NCI-H345 treated with DMSO at 0.1 percent for 48 hours (cell line): ENCODE measurements around the gene NAALADL2.
"Not testable (repeated sequence)": the region's sequence is repeated elsewhere in the genome, so short reads cannot be mapped to it uniquely, and the experiment has no call there.

ENCODE experiments used
- DNase-seq: peaks from one replicate; lab custom pipeline; 2025; ENCODE audit not compliant: unreplicated experiment; lab: John Stamatoyannopoulos, UW

The NAALADL2 gene

DNA sequence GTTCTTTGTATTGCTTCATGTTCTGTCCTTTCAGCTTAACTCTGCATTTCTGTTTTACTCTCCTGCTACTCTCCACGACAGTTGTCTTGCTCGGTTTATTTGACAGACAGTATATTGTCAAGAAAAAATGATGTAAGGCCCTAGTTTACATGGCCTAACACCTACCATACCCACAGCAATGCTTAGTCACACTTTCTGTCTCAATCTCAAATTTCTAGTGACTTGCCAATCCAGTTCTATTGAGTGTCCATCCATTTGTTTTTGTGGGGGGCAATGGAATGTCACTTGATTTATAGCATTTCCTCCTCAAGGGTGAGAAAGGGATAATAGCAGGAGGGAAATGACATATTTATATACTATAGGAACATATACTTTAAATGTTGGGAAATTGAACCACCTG, 676.2 kb downstream of the NAALADL2 start:
- no peak for DNase-seq

DNA sequence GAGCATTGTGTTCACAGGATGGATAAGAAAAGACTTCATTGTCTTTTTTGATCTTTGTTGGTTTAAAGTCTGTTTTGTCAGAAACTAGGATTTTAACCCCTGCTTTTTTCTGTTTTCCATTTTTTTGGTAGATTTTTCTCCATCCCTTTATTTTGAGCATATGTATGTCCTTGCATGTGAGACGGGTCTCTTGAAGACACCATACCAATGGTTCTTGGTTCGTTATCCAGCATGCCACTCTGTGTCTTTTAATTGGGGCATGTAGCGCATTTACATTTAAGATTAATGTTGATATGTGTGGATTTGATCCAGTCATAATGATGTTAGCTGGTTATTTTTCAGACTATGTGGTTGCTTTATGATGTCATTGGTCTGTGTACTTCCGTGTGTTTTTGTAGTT, 687.0 kb downstream of the NAALADL2 start:
- DNase-seq: no peak

DNA sequence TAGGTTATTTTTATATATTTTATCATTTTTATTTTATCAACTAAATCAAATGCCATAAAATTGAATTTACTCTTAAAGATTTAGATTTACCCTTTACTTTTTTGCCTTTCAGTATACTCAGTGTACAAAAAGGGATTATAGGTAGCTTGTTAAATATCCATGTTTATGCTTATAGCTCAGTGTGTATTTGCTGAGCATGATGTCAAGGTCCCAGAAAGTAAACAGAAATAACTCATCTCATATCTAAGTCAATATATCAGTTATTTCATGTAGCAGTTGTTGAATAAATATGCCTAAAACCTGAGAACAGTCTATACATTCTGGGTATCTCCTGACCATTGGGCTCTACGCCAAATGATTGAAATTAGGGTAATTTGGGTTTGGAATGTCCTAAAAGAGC, 693.8 kb downstream of the NAALADL2 start:
- DNase-seq: no peak

DNA sequence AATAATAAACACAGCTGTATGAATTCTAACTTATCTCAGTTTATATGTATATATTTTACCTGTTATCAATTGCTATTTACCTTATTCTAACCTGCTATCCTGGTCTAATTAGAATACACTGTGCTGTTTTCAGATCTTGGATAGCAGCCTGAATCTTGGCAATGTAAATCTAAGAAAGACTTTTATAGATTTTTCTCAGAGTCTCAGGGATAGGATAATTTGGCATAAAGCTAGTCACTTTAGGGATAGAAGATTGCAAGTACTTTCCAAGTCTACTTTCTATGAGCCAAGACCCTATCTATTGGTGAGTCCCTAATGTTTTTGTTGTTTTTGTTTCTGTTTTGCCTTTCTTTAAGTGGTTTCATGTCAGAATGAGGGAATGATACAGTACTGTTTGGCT, 695.7 kb downstream of the NAALADL2 start:
- no peak for DNase-seq

DNA sequence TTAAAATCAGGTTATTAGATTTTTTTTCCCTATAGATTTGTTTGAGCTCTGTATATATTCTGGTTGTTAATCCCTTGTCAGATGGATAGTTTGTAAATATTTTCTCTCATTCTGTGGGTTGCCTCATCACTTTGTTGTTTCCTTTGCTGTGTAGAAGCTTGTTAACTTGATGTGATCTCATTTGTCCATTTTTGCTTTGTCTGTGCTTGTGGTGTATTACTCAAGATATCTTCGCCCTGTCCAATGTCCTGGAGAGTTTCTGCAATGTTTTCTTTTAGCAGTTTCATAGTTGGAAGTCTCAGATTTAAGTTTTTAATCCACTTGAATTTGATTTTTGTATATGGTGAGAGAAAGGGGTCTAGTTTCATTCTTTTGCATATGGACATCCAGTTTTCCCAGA, 699.1 kb downstream of the NAALADL2 start:
- DNase-seq: no peak

DNA sequence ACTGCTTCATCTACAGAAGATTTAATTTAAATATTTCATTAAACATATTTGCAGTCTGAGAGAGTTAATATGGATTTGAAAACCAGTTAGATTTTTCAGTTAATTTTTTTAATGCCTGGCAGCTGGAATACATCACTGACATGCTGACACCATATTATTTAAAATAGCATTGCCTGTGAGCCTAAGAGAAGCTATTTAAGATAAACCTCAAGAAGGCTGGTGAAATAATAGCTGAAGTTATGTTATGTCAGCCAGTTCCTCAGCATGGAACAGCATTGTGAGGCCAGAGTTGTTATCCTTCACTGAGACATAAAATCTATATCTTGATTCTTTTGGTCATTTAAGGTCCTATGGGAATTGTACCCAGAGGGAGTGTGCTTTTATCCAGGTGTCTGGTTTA, 705.2 kb downstream of the NAALADL2 start:
- DNase-seq: no peak

DNA sequence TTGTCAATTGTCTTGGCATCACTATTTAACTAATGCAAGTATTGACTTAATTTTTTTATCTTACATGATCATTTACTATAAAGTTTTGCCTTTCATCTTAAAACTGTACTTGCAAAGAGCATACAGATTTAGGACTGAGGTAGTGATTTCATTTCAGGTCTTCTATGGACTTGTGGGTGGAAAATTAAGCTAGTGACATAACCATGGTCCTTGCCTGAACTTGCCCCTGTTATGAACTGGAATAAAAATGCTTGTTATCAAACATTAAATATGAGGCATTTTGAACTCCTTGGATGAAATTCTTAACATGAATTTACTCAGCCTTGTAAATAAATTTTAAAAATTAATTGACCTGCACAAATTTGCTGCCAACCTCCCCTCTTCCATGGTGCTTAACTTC, 712.0 kb downstream of the NAALADL2 start:
- no peak for DNase-seq

DNA sequence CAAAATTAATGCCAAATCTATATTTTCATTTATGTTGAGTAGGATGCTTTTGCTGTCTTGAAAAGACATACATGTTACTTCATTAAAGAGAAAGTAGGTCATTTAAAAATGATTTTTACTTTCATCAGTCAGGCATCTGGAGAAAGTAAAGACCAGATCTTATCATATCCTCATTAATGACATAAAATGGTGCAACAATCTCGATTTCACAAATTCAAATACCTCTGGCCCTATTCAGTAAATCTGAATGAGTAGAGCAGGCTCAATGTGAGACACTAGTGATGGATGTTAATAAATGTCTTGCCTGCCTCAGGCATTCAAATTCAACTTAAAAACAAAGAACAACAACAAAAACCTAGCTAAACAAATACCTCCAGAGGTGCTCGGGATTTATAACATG, 714.1 kb downstream of the NAALADL2 start:
- no peak for DNase-seq

DNA sequence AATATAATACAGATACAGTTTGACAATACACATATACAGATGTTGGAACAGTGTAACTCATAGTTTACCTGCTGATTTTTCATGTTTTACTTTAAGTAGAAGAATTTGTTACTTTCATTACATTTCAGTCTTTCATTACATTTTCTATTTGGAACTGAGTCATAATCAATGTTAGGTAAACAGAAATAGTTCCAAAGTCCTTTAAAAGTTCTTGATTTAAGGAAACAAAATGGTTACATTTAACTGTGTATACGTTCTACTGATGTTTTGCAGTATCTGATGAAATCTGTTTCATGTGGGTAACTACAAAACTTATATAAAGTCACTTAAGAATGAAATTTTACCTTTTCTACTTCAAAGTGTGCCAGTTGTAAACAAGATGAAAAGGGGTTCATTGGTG, 721.2 kb downstream of the NAALADL2 start:
- DNase-seq: no peak

DNA sequence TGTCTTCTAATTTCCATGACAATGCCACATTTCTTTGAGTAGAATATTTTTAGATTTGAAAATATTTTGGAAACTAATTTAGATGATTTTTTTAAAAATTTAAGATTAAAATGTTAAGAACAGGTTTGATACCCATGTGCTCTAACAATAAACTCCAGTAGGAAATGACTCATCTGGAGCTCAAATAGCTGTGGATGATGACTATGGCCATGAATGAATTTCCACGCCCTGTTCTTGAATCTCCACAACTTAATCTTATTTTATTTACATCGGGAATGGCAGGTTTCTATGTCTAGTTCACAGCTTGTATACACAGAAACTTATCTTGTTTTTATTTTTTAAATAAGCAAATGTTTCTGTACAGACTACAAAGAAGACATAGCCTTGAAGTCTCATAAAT, 726.8 kb downstream of the NAALADL2 start:
- DNase-seq: no peak

DNA sequence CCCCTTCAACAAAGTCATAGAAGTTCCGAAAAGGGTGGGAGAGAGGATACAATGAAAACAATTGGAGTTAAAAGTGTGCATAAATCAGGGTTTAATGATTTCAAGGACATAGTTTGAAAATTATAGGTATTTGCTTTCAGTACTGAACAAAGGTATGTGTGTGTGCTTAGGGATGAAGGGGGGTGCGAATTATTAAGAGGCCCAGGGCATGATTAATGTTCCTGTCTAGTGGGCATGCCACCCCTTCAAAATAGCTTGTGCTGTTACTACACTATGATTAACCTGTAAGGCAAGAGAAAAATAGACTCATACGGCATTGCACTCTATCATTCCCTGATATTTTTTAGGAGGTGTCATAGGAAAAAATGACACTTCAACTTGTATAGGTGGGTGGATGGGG, 731.6 kb downstream of the NAALADL2 start:
- DNase-seq: no peak

DNA sequence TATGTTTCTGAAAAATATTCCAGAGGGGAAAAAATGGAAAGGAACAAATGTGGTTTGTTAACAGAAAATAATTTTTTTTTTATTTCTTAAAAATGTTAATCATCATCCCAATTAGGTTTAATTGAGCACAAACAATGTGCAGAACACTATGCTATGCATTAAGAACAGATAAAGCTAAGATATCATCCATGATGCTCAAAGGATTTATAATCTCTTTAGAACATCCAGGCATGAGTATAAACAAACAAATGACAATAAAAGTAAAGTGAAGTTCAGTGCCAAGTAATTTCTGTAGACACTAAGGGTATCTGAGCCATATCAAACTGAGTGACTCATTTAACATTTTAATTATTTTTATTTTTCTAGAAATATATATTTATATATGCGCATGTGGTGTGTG, 732.2 kb downstream of the NAALADL2 start:
- DNase-seq: no peak

DNA sequence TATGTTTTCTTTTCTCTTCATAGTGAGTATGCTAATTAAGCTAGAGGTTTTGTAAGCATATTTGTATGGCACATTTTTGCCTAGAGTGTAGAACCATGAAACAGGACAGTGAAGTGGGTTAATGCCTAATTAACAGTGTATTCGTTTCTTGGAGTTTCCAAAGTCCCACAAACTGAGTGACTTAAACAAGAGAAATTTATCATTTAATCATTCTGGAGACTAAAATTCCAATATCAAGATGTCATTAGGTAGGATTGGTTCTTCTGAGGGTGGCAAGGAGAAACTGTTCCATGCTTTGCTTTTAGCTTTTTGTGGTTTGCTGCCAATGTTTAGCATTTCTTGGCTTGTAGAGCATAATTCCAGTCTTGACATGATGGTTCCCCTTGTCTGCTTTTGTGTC, 734.2 kb downstream of the NAALADL2 start:
- no peak for DNase-seq

DNA sequence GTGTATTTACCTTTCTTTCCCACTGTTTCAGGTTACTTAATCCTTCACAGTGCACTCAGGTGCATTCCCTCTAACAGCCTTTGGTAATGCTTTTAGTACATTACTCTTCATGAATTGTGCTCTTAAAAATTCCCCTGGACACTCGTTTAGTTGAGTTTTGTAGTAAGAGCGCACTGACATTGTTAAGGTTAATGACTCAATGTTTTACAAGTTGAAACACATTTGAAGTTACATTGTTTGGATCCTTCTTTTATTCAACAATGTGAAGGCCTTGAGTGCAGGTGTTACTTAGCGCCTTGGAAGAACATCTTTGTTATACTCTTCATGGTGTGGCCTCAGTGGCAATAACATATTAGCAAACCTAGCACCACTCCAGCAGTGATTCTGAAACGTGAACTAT, 739.6 kb downstream of the NAALADL2 start:
- DNase-seq: no peak

DNA sequence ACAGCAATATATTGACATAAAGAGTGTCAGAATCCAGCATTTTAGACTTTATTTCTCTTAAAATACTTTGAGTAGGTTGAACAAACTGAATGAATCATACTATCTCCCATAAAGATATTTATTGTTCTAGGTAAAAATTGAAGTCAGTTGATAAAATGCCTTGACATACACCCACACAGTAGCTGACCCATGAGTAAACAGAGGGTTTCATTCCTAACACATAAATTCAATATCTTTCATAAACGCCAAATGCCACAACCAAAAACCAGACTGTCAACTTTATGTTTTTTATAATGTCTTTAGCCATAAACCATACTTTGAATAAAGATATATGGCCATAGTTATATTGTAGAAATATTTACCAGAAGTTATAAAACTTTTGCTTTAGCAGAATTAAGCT, 742.4 kb downstream of the NAALADL2 start:
- no peak for DNase-seq

DNA sequence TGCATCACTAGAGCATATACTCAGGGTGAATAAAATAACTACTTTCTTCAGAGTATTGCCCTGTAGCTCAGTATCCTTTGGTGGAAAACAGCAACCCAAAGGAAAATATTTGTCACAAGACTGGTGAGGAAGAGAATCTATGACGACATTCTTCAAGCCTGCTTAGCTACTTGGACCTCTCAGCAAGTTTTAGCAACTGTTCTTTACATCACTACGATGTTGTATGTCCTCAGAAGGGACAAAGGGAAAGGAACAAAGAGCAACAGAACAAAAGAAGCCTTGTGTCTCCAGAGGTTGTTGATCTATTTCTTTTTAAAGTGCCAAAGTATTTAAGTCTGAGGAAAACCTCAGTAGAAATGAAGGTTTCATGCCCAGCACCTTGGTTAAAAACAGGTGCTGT, 746.7 kb downstream of the NAALADL2 start:
- no peak for DNase-seq

DNA sequence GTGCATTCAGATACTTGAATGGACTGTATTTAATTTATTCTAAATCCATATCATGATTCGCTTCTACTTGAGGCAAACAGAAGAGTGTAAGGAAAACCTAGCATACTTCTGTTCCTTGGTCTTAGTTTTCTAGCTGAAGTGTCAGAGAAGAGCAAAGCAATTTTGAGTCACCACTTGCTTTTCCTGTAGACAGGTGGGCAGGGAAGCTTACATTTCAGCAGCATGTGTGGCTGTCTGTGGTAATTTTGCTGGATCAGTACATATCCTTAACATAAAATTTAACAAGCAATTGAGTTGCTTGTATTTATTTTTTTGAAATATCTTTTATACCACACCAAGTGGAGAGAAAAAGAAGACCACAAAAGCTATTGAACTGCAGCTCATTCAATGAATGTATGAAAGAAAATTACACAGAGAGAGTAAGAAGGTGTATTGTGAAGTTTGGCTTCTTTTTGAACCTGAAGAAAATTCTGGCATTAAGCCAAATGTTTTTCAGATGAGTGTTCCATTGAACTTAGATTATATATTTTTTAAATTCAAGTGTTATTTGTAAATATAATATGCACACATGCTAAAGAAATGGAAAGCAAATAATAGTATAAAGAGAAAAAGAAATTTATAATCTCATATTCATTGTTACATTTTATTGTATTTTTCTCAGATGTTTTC, 747.6 kb downstream of the NAALADL2 start:
- peak; percentile 24 for DNase-seq

DNA sequence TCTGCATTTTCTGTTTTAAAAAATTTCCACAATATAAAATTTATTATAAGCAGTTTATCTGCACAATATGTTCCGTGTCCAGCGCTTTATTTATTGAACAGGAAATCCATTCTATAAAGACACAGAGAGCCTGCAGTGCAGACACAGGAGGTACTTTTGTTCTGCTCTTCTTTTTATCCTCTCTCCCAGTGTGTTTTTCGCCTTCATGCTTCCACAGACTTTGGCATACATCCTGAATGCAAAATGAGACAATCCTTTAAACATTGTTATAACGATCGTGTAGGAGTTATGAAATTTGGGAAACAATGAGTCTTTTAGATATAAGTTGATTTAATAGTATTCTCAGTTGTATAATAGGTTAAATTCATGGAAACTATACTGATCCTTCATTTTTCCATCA, 749.2 kb downstream of the NAALADL2 start:
- peak; percentile 47 for DNase-seq

DNA sequence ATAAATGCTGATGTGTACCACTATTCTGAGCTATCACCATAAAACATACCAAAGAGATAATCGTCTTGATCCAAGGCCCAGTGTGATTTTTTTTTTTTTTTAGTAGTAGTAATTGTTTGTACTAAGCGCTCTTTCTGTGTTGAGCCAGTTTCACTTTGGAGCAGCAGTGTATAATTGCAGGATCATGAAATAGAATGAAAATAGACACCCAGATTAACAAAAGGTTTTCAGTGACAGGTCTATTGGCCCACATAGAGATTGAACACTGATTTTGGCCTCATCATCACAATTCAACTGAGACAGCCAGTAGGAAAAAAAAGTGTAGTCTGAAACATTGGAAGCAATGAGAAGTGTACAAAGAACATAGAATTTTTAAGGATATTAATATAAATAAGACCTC, 749.8 kb downstream of the NAALADL2 start:
- DNase-seq: peak; percentile 4

DNA sequence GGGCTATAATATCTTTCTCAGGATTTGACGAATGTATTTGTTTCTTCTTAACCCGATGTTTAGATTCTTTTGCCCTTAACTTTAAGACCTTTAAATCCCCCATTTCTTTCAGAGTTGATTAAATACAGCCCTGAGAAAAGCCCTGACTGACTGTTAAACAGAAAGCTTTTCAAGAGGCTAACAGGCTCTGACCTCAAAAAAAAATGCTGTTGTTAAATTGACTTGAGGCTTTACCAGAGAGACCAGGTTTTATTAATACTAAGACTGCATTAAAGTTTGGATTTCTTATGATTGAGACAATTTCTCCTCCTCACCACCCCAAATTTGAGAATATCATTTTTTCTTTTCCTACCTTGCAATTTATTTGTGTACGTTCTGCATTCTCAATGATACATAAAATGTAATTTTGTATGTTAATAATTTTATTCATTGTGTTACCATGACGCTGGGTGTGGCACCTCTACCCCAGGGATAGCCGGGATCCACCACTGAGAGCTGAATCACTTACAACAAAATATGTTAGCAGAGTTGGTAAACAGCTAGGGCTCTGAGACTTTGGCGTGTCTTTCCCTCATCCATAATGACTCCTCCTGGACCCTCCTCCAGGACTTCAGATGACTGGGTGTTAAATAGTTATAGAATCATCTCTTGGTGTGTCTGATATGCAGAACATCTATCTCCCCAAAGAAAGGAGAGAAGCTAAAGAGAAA, 753.5 kb downstream of the NAALADL2 start:
- no peak for DNase-seq

DNA sequence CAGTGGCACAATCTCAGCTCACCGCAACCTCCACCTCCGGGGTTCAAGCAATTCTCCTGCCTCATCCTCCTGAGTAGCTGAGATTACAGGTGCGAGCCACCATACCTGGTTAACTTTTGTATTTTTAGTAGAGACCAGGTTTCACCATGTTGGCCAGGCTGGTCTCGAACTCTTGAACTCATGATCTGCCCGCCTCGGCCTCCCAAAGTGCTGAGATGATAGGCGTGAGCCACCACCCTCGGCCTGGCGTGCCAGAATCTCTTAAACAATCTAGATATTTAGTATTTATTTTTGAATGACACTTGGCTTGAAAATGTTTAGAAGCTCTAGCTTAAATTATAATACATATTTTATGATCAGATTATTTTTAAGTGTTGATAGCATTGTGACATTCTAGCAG, 755.0 kb downstream of the NAALADL2 start:
- DNase-seq: not testable (repeated sequence)

DNA sequence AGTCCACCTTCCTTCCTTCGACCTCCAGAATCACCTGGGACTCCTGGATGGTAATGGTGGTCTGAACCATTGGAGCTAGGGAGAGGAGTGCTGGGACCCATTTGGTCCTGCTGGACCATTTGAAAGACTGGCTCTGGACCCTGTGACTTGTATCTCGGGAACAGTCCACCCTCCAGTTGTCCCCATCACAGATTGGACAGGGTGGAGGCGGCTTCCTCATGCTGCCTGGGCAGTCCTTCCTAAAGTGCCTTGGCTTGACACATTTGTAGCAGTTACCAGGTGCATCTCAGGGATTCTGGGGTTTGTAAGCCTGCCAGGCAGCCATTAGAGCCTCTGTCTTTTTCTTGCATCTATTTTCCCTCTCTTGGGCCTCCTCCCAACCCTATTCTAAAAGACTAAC, 758.1 kb downstream of the NAALADL2 start:
- no peak for DNase-seq

DNA sequence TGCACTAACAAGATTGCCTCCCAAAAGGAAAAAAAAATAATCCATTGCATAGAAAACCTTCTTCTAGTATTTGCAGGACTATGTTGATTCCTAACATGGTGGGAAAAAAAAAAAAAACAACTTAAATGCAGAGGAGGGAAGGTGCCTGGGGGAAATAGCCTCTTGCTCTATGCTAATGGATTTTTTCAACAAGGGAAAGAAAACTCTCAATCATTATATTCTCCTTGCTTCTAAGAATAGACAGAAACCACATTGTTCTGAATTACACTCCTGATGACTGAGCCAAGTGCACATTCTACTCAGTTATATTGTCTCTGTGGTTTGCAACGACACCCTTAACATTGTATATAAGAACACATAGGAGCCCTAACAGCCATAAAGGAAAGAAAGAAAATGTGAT, 760.2 kb downstream of the NAALADL2 start:
- DNase-seq: no peak
